Psoas muscle (tissue), 8 donors: Measurements from ENCODE around the gene LRP2BP. TPM values are rescaled to one million over a fixed set of nuclear protein-coding genes. Genes with fewer than 3 reads are reported as not detected.

ENCODE experiments used
- ATAC-seq, 4 donors: fragments of 200-7000 bp; cut with Tn5 transposase; one replicate each; pipeline ENCODE4 v1.9.1; 2020; ENCODE audit warnings: moderate library complexity in 3 of 4, mild to moderate bottlenecking in 2 of 4
- DNase-seq, 2 donors: peaks; one replicate each; pipeline ENCODE4 v3.0.0-alpha.2; 2020
- H3K27ac ChIP-seq: fragments of 200-600 bp; one replicate; pipeline ENCODE4 v1.8.0; 2022
- H3K27me3 ChIP-seq, 3 donors: fragments of 200-600 bp in 1 of 3; one replicate each; pipeline versions ENCODE4 v1.6.1 to v1.8.0; 2013 to 2022; ENCODE audit warnings: low read length in 2 of 3, mild to moderate bottlenecking in 2 of 3, moderate library complexity in 1 of 3; ENCODE audit not compliant: insufficient read depth in 3 of 3
- H3K36me3 ChIP-seq, 2 donors: fragments of 200-600 bp in 1 of 2; one replicate each; pipeline versions ENCODE4 v1.6.1 to v1.8.0; 2013 to 2022; ENCODE audit warnings: low read depth in 1 of 2, mild to moderate bottlenecking in 1 of 2, moderate library complexity in 1 of 2; ENCODE audit not compliant: insufficient read depth in 1 of 2
- H3K4me1 ChIP-seq: fragments of 200-600 bp; one replicate; pipeline ENCODE4 v1.8.0; 2022
- H3K4me3 ChIP-seq: fragments of 200-600 bp; one replicate; pipeline ENCODE4 v1.8.0; 2022; ENCODE audit warnings: mild to moderate bottlenecking
- H3K9me3 ChIP-seq: fragments of 200-600 bp; one replicate; pipeline ENCODE4 v1.8.0; 2022
- CTCF ChIP-seq: fragments of 200-600 bp; IDR thresholded peaks from one replicate; pipeline ENCODE4 v1.8.0; 2022; ENCODE audit warnings: antibody characterized with exemption
- WGBS, 3 donors: extraction: QIAGEN DNeasy Blood & Tissue Kit; methylation state at CpG; one replicate each; pipeline versions ENCODE4 v1.1.6 to v1.1.7; 2013; 5-methylcytosine and 5-hydroxymethylcytosine counted together
- intact Hi-C, 2 donors: fragments of 100-400 bp; cut with DNase I; formaldehyde crosslinking; loops; one replicate each; pipeline versions ENCODE4 v1.11.0 to v1.14.2; 2022
- polyA plus RNA-seq, 3 donors: library from polyadenylated mRNA; stranded (reverse); fragments of 200-250 nt; gene quantifications; one replicate each; pipeline ENCODE4 v1.2.3, GENCODE V29; 2013
- total RNA-seq, 4 donors: library from RNA; stranded (reverse); fragmentation: NEBNext Ultra II Directional in 2 of 4; extraction: Animal tissue kit (Norgen Biotek cat#: 25700) in 2 of 4; gene quantifications; one replicate each; pipeline versions ENCODE4 v1.2.1 to v1.2.4, GENCODE V29; 2021 to 2023
- donor health status: healthy with polysubstance abuse.
- donor health status: DM: no; HTN: no; CAD: no; lungs with moderate emphysema.
- donor health status: Bipolar disorder and iron deficiency.
- donor health status: healthy.
- donor health status: DM: yes; HTN: yes; CAD: no.
- donor health status: DM: no; HTN: no; CAD: no.
- donor health status: DM: no; HTN: no; CAD: no.
- donor health status: DM: yes; HTN: yes; CAD: no.

The LRP2BP gene
- total and polyA plus RNA-seq, 7 donors: 0.48 to 3.0 (median 0.93) TPM

- Histone ChIP-seq H3K9me3 (no peaks in the 10 kb centered on the region), H3K4me3 (no peak overlapping the region), H3K36me3 (peaks cover 4 to 90% of the 10 kb centered on the region in 2 donors), H3K27ac (no peak overlapping the region), H3K27me3 (no peaks in the 10 kb centered on the region), H3K4me1 (no peaks in the 10 kb centered on the region)
- intact Hi-C loops: no loop called here
- 83 to 86% (median 86%) methylated on average over 5 of the region's 5 CpGs for WGBS, 3 donors
- ATAC-seq (no peak), DNase-seq (no peak)
- no peak for TF ChIP-seq CTCF
Measured at GRCh38 chr4:185411849-185412248, 16.1 kb upstream of the LRP2BP start.

- ATAC-seq: no peak
- intact Hi-C loops: no loop called here
- Histone ChIP-seq H3K36me3 (peaks cover 2 to 90% of the 10 kb centered on the region in 2 donors), H3K9me3 (no peaks in the 10 kb centered on the region), H3K27me3 (no peaks in the 10 kb centered on the region), H3K4me1 (no peaks in the 10 kb centered on the region), H3K27ac (no peak overlapping the region), H3K4me3 (no peak overlapping the region)
- DNase-seq: no peak
- no peak for TF ChIP-seq CTCF
- WGBS, 3 donors: 97 to 99% (median 98%) methylated on average over 2 of the region's 2 CpGs
Measured at GRCh38 chr4:185408432-185408831, 12.7 kb upstream of the LRP2BP start.

GRCh38 chr4:185405296-185405999 is 9.7 kb upstream of the LRP2BP start:
- H3K9me3 ChIP-seq: no peaks in the 10 kb centered on the region
- H3K4me1 ChIP-seq: no peaks in the 10 kb centered on the region
- WGBS, 3 donors: 93 to 95% (median 95%) methylated on average over 6 of the region's 6 CpGs
- H3K4me3 ChIP-seq: no peak overlapping the region
- peaks cover 4 to 98% of the 10 kb centered on the region in 2 donors for H3K36me3 ChIP-seq
- no peak for DNase-seq
- no peak for ATAC-seq
- intact Hi-C loops: no loop called here
- no peak for TF ChIP-seq CTCF
- H3K27me3 ChIP-seq: no peaks in the 10 kb centered on the region
- H3K27ac ChIP-seq: no peak overlapping the region

GRCh38 chr4:185404031-185404430 is 8.3 kb upstream of the LRP2BP start:
- no peaks in the 10 kb centered on the region for H3K27me3 ChIP-seq
- H3K36me3 ChIP-seq: peaks cover 4 to 100% of the 10 kb centered on the region in 2 donors
- intact Hi-C loops: no loop called here
- WGBS, 3 donors: 91 to 93% (median 92%) methylated on average over 4 of the region's 4 CpGs
- H3K4me3 ChIP-seq: no peak overlapping the region
- ATAC-seq: no peak
- no peak for DNase-seq
- H3K27ac ChIP-seq: no peak overlapping the region
- no peaks in the 10 kb centered on the region for H3K4me1 ChIP-seq
- TF ChIP-seq CTCF: no peak
- no peaks in the 10 kb centered on the region for H3K9me3 ChIP-seq
